GM19455 (cell line): ENCODE results near the gene CDK5.
"Not testable (repeated sequence)": the region's sequence is repeated elsewhere in the genome, so short reads cannot be mapped to it uniquely, and the experiment has no call there.

Experiments
- ATAC-seq: cut with Tn5 transposase; IDR thresholded peaks from one replicate; pipeline ENCODE4 v1.9.1; 2021; ENCODE audit not compliant: unreplicated experiment

The CDK5 gene

DNA sequence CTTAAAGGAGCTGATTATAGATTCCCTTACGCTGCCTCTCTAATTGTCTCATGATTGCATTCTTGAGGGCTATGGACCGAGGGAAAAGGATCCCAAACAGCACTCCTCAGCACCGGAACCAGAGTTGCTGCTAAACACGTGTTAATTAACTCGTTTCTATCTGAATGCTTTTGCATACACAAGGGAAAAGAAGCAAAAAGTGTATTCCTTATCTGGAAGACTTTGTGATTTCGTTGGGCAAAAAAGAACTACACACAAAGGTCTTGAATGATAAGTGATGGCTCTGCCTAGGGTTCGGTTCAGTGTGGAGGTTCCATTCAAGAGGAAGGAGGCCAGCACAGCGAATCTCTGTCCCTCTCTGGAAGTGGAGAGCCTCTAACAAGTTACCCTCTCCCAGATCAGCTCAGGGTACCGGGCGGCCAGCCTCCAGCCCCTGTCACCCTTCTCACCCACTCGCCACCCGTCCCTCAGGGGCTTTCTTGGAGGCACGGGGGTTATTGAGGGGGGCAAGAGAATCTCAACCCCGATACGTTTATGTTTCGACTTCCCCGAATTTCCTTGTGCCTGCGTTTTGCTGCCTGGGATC lies 1.2 kb upstream of the CDK5 start:
- no peak for ATAC-seq

DNA sequence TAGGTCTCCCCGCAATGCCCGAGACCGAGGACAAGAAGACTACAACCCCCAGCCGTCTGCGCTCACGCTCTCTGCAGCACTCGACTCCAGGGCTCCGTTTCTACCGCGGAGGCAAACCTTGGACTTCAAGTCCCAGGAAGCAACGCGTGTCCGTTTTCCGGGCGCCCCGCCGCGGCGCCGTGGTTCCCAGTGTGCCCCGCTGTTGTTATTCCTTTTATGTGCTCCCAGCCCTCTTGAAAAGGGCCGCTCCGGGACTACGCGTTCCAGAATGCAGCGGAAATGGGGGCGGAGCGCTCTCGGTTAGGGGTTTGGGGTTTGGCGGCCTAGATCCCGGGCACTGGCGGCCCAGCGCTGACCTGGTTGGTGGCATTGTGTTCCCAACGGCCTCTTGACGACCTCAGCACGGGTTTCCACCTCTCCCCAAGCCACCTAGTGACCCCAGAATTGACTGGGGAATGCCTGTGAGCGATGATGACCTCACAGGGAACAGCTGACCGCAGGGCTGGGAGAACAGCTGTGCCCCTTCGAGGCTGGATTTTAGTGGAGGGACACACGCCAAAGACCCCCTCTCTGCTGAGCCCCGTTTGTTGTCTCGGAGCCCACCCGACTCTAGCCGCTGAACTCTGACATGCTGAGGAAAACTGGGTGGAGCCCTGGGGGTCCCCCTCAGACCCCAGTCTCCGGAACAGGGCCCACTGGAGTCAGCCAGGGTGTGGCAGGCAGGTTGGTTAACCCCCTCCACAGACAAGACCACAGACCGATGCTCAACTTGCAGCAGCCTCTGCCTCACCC lies 488 bp upstream of the CDK5 start:
- peak; percentile 88 for ATAC-seq

DNA sequence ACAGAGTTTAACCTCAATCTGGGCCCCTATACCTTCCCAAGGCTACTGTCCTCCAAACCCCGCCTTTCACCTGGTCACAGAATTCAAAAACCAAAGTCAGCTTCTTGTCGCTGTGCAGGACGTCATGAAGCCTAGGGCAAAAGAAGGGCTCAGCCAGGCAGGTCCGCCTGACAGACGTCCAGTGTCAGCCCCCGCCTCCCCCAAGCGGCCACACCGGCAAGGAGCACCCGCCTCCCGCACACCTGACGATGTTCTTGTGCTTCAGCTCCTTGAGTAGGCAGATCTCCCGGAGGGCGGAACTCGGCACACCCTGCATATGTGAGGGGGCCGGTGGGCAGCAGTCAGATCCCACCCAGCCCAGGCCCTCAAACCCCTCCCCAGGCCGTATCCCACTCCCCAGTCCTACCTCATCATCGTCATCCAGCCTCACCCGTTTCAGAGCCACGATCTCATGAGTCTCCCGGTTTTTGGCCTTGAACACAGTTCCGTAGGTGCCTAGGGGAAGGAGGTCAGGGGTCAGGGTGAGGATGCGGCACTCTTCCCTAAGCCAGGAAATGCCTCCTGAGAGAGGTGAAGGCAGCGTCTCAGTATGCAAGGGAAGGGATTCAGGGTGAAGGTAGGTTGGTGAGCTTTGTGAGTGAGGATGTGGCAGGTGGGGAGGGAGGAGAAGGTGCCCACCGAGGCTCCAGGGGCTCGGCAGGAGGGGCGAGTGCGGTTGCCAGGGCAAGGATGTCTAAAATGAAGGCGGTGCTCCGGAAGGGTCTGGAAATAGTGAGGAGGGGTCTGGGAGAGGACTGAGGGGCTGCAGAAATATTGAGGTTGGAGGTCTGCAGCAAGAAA lies 811 bp downstream of the CDK5 start:
- no peak for ATAC-seq

- no peak for ATAC-seq
Measured at GRCh38 chr7:151056283-151056665, 1.4 kb downstream of the CDK5 start.

GRCh38 chr7:151053751-151054150 lies 3.9 kb downstream of the CDK5 start:
- no peak for ATAC-seq

- no peak for ATAC-seq
Measured at GRCh38 chr7:151053096-151053495, 4.6 kb downstream of the CDK5 start.

- no peak for ATAC-seq
Measured at GRCh38 chr7:151051108-151051507, 6.6 kb downstream of the CDK5 start.

DNA sequence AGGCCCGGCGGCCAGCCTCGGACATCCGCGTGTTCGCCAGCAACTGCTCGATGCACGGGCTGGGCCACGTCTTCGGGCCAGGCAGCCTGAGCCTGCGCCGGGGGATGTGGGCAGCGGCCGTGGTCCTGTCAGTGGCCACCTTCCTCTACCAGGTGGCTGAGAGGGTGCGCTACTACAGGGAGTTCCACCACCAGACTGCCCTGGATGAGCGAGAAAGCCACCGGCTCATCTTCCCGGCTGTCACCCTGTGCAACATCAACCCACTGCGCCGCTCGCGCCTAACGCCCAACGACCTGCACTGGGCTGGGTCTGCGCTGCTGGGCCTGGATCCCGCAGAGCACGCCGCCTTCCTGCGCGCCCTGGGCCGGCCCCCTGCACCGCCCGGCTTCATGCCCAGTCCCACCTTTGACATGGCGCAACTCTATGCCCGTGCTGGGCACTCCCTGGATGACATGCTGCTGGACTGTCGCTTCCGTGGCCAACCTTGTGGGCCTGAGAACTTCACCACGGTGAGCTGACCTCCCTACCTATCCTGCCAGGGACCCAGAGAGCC lies 8.7 kb downstream of the CDK5 start:
- ATAC-seq = no peak

GRCh38 chr7:151047976-151048815 lies 9.5 kb downstream of the CDK5 start, which contains the start of gene ASIC3:
TSS of gene ASIC3 (plus strand) at chr7:151048531. CDS start at chr7:151048886, 355 bp downstream.
- ATAC-seq = no peak

GRCh38 chr7:151046603-151047573 lies 10.8 kb downstream of the CDK5 start:
- ATAC-seq = no peak

- no peak for ATAC-seq
Measured at GRCh38 chr7:151045967-151046366, 11.7 kb downstream of the CDK5 start.

DNA sequence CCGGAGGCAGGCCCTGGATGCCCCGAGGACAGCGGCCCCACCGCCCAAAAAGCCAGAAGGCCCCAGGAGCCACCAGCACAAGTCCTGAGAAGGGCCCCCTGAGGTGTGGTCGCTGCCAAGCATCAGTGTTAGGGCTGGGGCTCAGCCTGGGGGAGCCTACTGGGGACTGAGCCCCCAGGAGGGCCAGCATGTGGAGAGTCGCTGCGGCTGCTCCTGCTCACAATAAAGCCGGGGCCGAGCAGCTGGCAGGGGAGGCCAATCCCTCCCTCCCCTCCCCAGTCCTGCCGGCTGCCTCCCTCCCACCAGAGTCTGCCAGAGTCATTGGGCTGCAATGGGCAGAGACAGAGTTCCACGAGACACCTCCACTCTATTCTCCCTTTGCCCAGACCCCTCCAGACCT lies 12.4 kb downstream of the CDK5 start:
- ATAC-seq = no peak

GRCh38 chr7:151043959-151044358 lies 13.7 kb downstream of the CDK5 start:
- ATAC-seq = no peak

GRCh38 chr7:151043449-151043848 lies 14.2 kb downstream of the CDK5 start:
- not testable (repeated sequence) for ATAC-seq

DNA sequence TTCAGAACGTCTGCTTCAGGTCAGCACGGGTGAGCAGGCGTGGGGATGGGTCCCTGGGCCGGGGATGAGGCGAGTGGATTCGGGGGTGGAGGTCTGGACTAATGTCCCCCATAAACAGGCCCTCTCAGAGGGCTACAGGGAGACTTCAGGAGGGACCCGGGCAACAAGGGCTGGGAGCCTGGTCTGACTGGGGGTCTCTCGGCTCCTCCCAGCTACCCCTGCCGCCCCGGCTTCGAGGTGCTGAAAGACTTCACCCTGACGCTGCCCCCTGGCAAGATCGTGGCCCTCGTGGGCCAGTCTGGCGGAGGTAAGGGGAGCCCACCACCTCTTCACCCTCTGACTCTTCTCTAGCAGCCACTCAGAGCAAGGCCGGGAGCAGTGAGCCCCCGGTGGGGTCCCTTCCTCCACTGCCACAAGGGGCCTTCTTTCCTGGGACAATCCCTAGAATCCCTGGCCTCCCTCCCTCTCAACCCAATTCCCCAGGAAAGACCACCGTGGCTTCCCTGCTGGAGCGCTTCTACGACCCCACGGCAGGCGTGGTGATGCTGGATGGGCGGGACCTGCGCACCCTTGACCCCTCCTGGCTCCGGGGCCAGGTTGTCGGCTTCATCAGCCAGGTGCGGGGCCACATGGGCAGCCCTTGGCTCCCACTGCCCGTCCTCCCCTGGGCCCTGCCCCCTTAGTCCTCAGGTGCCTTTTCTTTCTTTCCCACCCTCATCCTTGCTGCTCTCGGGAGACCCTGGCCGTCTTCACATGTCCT lies 16.9 kb downstream of the CDK5 start:
- no peak for ATAC-seq

GRCh38 chr7:151039850-151040548 lies 17.7 kb downstream of the CDK5 start:
- ATAC-seq = no peak

DNA sequence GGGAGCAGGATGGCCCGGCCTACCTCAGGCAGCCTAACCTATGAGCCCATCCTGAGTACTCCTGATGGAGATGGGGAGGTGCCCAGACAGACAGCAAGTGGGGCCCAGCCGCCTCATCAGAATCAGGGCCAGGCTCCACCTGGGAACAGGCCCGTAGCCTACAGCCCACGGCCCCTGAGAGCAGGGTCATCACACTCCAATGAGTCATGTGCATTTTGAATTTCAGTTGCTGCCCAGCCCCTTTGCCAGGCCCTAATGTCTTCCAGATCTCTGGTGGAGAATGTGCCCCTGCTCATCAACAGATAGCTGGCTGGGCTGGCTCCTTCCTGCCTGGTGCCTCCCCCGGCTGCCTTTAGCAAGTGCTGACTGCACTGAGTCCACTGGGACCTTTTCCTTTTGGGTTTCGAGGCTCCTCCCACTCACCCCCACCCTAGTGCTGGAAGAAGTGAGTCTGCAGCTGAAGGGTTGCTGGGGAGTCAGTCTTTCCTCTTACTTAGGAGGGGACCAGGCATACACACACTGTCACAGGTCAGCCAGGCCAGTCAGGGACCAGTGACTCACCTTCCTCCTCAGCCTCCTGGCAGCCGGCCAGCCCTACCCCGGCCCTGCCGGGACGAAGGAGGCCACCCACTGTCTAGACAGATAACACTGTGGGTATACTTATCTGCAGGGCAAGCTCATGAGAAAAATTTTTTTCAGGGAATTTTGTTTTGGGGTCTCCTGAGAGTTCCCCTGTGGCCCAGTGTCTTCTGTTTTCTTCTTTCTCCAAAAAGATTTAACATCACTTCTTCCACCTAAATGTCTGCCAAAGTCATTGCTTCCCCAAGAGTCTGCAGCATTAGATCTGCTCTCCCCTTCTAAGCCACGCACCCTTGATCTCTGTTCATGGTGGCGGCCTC lies 18.5 kb downstream of the CDK5 start:
- ATAC-seq = no peak
